IMR-90 (cell line): Measurements from ENCODE around the gene FOXK2. TPM values are rescaled to one million over a fixed set of nuclear protein-coding genes. Genes with fewer than 3 reads are reported as not detected.

Experiments
- ATAC-seq: fragments of 200-7000 bp; cut with Tn5 transposase; 2 replicates; pipeline ENCODE4 v1.9.1; 2020; ENCODE audit warnings: low read depth, mild to moderate bottlenecking, moderate library complexity
- BruUV-seq: library from RNA; stranded (reverse); fragments of 400-500 nt; replicated peaks from 2 replicates; lab custom pipeline; 2021; lab: Mats Ljungman, UMichigan
- CTCF ChIA-PET: fragments of 300-600 bp; formaldehyde crosslinking; extraction: SDS; loops from one replicate; lab custom pipeline; 2021; ENCODE audit warnings: antibody characterized with exemption; lab: Yijun Ruan, JAX
- POLR2A ChIA-PET: fragments of 300-600 bp; sonication (Branson Sonifier 250); formaldehyde crosslinking; loops from one replicate; lab custom pipeline; 2022; ENCODE audit warnings: antibody characterized with exemption; ENCODE audit not compliant: unreplicated experiment; lab: Charles Lee
- DNase-seq: peaks from one replicate; pipeline ENCODE4 v3.0.0; 2013
- H2AFZ ChIP-seq: replicated peaks from 2 replicates; pipeline ENCODE3; 2013; ENCODE audit warnings: low read length, mild to moderate bottlenecking; ENCODE audit not compliant: poor library complexity
- H2AK5ac ChIP-seq: 2 replicates; pipeline ENCODE4 v1.6.1; 2013; ENCODE audit warnings: low read depth, low read length, inconsistent platforms
- H2AK9ac ChIP-seq: replicated peaks from 2 replicates; pipeline ENCODE3; 2013; ENCODE audit warnings: mild to moderate bottlenecking, low read depth, low read length, moderate library complexity; ENCODE audit not compliant: poor library complexity
- H2BK120ac ChIP-seq: 2 replicates; pipeline ENCODE4 v1.6.1; 2013; ENCODE audit warnings: low read depth, low read length, inconsistent platforms
- H2BK15ac ChIP-seq: 3 replicates; pipeline ENCODE4 v1.6.1; 2013; ENCODE audit warnings: low read depth, low read length, inconsistent platforms
- H2BK20ac ChIP-seq: 2 replicates; pipeline ENCODE4 v1.6.1; 2013; ENCODE audit warnings: low read depth, mild to moderate bottlenecking, inconsistent platforms, low read length, moderate library complexity
- H2BK5ac ChIP-seq: 2 replicates; pipeline ENCODE4 v1.6.1; 2013; ENCODE audit warnings: mild to moderate bottlenecking, low read depth, low read length, inconsistent platforms; ENCODE audit not compliant: poor library complexity, severe bottlenecking
- H3K14ac ChIP-seq: replicated peaks from 2 replicates; pipeline ENCODE4 v1.6.1; 2013; ENCODE audit warnings: low read depth, low read length, inconsistent platforms
- H3K18ac ChIP-seq: 2 replicates; pipeline ENCODE4 v1.6.1; 2013; ENCODE audit warnings: low read depth, low read length, control low read depth
- H3K23ac ChIP-seq: 2 replicates; pipeline ENCODE4 v1.6.1; 2013; ENCODE audit warnings: low read depth, low read length, inconsistent platforms
- H3K27ac ChIP-seq: 2 replicates; pipeline ENCODE4 v1.5.1; 2013; ENCODE audit warnings: mild to moderate bottlenecking, control low read depth, low read length; ENCODE audit not compliant: insufficient read depth
- H3K27me3 ChIP-seq: 2 replicates; pipeline ENCODE4 v1.6.1; 2013; ENCODE audit warnings: low read length; ENCODE audit not compliant: control insufficient read depth, insufficient read depth
- H3K36me3 ChIP-seq: 2 replicates; pipeline ENCODE4 v1.6.1; 2013; ENCODE audit warnings: low read length, mixed read lengths; ENCODE audit not compliant: control insufficient read depth, insufficient read depth
- H3K4ac ChIP-seq: 2 replicates; pipeline ENCODE4 v1.6.1; 2013; ENCODE audit warnings: low read depth, low read length, inconsistent platforms
- H3K4me1 ChIP-seq: 2 replicates; pipeline ENCODE4 v1.6.1; 2013; ENCODE audit warnings: low read length, mixed read lengths; ENCODE audit not compliant: control insufficient read depth, insufficient read depth
- H3K4me2 ChIP-seq: 2 replicates; pipeline ENCODE4 v1.6.1; 2013; ENCODE audit warnings: low read depth, mild to moderate bottlenecking, control low read depth, low read length, moderate library complexity
- H3K4me3 ChIP-seq: 2 replicates; pipeline ENCODE4 v1.5.1; 2013; ENCODE audit warnings: low read depth, mild to moderate bottlenecking, control low read depth, low read length, moderate library complexity; ENCODE audit not compliant: insufficient read depth
- H3K56ac ChIP-seq: 2 replicates; pipeline ENCODE4 v1.6.1; 2013; ENCODE audit warnings: low read length, inconsistent platforms; ENCODE audit not compliant: insufficient read depth; ENCODE audit errors: extremely low read depth
- H3K79me1 ChIP-seq, 2 experiments: 2 replicates each; pipeline ENCODE4 v1.6.1; 2013; ENCODE audit warnings: low read length in 2 of 2, inconsistent platforms in 1 of 2, low read depth in 1 of 2
- H3K9ac ChIP-seq: 2 replicates; pipeline ENCODE4 v1.6.1; 2013; ENCODE audit warnings: low read depth, low read length, control low read depth
- H3K9me1 ChIP-seq: 2 replicates; pipeline ENCODE4 v1.6.1; 2013; ENCODE audit warnings: low read length, inconsistent platforms; ENCODE audit not compliant: insufficient read depth
- H3K9me3 ChIP-seq: 2 replicates; pipeline ENCODE4 v1.6.1; 2013; ENCODE audit warnings: low read length; ENCODE audit not compliant: control insufficient read depth, insufficient read depth
- H4K20me1 ChIP-seq: 2 replicates; pipeline ENCODE4 v1.6.1; 2013; ENCODE audit warnings: low read length, inconsistent platforms; ENCODE audit not compliant: insufficient read depth
- H4K5ac ChIP-seq: 2 replicates; pipeline ENCODE4 v1.6.1; 2013; ENCODE audit warnings: mild to moderate bottlenecking, low read depth, low read length, control low read depth
- H4K8ac ChIP-seq, 2 experiments: 2 replicates each; pipeline ENCODE4 v1.6.1; 2013; ENCODE audit warnings: low read depth in 2 of 2, low read length in 2 of 2, control low read depth in 1 of 2, inconsistent platforms in 1 of 2
- H4K91ac ChIP-seq: 2 replicates; pipeline ENCODE4 v1.6.1; 2013; ENCODE audit warnings: low read depth, low read length, inconsistent platforms; ENCODE audit not compliant: insufficient read depth
- MAZ ChIP-seq: IDR thresholded peaks from 2 replicates; pipeline ENCODE4 v1.6.1; 2012; ENCODE audit warnings: low read depth, mild to moderate bottlenecking, low read length, improper control_type of control experiment, moderate library complexity, borderline replicate concordance
- NFE2L2 ChIP-seq: fragments of 150-350 bp; IDR thresholded peaks from 2 replicates; pipeline ENCODE4 v1.6.1; 2016; ENCODE audit warnings: low read depth, mild to moderate bottlenecking, low read length
- WGBS, 2 experiments: methylation state at CpG; one replicate each; pipeline versions ENCODE4 v1.1.5 to v1.1.7; 2013; ENCODE audit warnings: missing lambda C conversion rate in 2 of 2; ENCODE audit not compliant: insufficient read length in 1 of 2; ENCODE audit errors: extremely low coverage in 2 of 2; 5-methylcytosine and 5-hydroxymethylcytosine counted together
- dilution Hi-C: fragments of 300-500 bp; cut with HindIII; formaldehyde crosslinking; loops from one replicate; pipeline ENCODE4 v1.14.3; 2018; ENCODE audit warnings: low sequenced_read_pairs; ENCODE audit not compliant: unreplicated experiment
- in situ Hi-C: fragments of 300-500 bp; cut with MboI; formaldehyde crosslinking; loops from 3 replicates; pipeline ENCODE4 v1.14.3; 2019; ENCODE audit warnings: low sequenced_read_pairs, inconsistent platforms, mixed read lengths
- intact Hi-C: fragments of 100-400 bp; cut with micrococcal nuclease; formaldehyde crosslinking; loops from 2 replicates; pipeline ENCODE4 v1.10.0; 2022
- polyA plus RNA-seq, 3 experiments: library from polyadenylated mRNA; depleted of rRNA; stranded (reverse); fragments of >200 nt; gene quantifications; 2 replicates each; pipeline ENCODE4 v1.2.3, GENCODE V29; 2012; ENCODE audit warnings: low replicate concordance in 1 of 3
- total RNA-seq: library from RNA; depleted of rRNA; stranded (reverse); fragments of >200 nt; gene quantifications from 2 replicates; pipeline ENCODE4 v1.2.3, GENCODE V29; 2012

FOXK2 gene
- total and polyA plus RNA-seq, 2 of the 4 experiments (the other 2 are of a cell fraction) = 12.5 to 20.0 TPM

GRCh38 chr17:82570277-82570676 lies 50.7 kb downstream of the FOXK2 start:
- Histone ChIP-seq H3K14ac (no peak overlapping the region), H3K23ac (no peak overlapping the region), H3K27me3 (no peaks in the 10 kb centered on the region), H2AFZ (no peak overlapping the region), H4K91ac (no peak overlapping the region), H3K56ac (no peak overlapping the region), H3K4me2 (no peak overlapping the region), H3K79me1 (peaks cover 25 to 74% of the 10 kb centered on the region in 2 experiments), H2BK20ac (no peak overlapping the region), H3K18ac (no peak overlapping the region), H3K9ac (no peak overlapping the region), H2AK9ac (no peak overlapping the region), H2BK5ac (no peak overlapping the region), H3K9me3 (no peaks in the 10 kb centered on the region), H4K5ac (no peak overlapping the region), H2AK5ac (no peak overlapping the region), H3K4ac (no peak overlapping the region), H2BK15ac (no peak overlapping the region), H3K27ac (no peak overlapping the region), H2BK120ac (no peak overlapping the region), H3K9me1 (peaks cover 12% of the 10 kb centered on the region), H4K20me1 (peaks cover 32% of the 10 kb centered on the region), H4K8ac (no peak overlapping the region), H3K4me1 (peaks cover 4% of the 10 kb centered on the region; the same call in 1 of the 2 replicates), H3K4me3 (no peak overlapping the region), H3K36me3 (peaks cover 45% of the 10 kb centered on the region)
- intact Hi-C loops = no loop called here
- ATAC-seq (no peak), DNase-seq (no peak)
- POLR2A ChIA-PET = no interaction called here
- no TSS peak for BruUV-seq
- 93% methylated on average over 5 of the region's 9 CpGs; no CpG with 5 or more reads in 1 of the 2 experiments for WGBS, 2 experiments
- in situ Hi-C loops = no loop called here
- no peak for TF ChIP-seq MAZ
- TF ChIP-seq NFE2L2 = no peak
- dilution Hi-C loops = no loop called here
- CTCF ChIA-PET = no interaction called here
